NCI-H2029 (cell line): Measurements from ENCODE around the gene FHOD3.
"Not testable (repeated sequence)": the region's sequence is repeated elsewhere in the genome, so short reads cannot be mapped to it uniquely, and the experiment has no call there.

Source experiments
- DNase-seq: peaks from one replicate; lab custom pipeline; 2025; lab: John Stamatoyannopoulos, UW

FHOD3 gene

DNA sequence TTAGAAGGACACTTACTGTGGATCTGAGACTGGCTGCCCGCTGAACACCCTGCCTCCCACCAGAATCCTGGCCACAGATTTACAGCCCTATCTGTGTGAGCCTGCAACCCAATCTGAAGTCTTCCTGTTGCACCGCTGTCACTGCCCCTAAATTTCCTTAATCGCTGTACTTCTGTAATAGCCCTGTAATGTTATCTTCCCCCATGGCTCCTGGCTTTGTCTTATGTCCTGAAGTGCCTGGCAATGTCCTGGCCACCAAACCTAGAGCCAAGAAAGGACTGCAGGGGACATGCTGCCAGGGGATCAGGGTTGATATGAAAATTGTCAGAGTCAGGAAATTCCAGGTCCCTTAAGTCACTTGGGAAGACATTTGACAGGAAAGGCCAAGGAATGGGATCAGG lies 52.7 kb downstream of the FHOD3 start:
- no peak for DNase-seq

GRCh38 chr18:36350839-36351469 lies 53.4 kb downstream of the FHOD3 start:
- DNase-seq, result no peak

- DNase-seq, result no peak
Measured at GRCh38 chr18:36352384-36352783, 54.9 kb downstream of the FHOD3 start.

GRCh38 chr18:36354989-36355388 lies 57.5 kb downstream of the FHOD3 start:
- no peak for DNase-seq

DNA sequence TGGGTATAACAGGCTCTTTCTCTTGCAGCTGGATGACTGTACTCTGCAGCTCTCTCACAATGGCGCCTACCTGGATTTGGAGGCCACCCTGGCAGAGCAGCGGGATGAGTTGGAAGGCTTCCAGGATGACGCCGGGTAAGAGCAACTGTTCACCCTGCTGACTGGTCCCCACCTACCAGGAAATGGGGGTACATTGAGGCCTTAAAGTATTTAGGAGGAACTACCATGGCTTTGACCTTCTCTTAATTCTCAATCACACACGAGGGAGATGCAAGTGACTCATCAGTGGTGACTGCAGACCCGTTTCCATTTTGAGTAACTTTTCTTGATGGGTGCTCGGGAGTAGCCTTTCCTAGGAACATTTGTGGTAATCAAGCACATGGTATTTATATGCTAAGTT lies 58.0 kb downstream of the FHOD3 start:
- no peak for DNase-seq

DNA sequence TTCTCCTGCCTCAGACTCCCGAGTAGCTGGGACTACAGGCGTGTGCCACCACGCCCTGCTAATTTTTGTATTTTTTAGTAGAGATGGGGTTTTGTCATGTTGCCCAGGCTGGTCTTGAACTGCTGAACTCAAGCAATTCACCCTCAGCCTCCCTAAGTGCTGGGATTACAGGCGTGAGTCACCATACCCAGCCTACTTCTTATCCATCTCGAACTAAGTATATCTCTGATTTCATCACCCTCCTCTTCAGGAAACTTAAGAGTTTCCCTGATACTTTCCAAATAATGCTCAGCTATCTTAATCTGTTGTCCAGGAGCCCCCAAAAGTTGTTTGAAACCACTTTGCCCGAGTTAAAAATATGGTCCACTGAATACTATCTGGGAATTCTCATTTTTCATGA lies 59.2 kb downstream of the FHOD3 start:
- DNase-seq, result not testable (repeated sequence)

- no peak for DNase-seq
Measured at GRCh38 chr18:36358141-36358540, 60.6 kb downstream of the FHOD3 start.

DNA sequence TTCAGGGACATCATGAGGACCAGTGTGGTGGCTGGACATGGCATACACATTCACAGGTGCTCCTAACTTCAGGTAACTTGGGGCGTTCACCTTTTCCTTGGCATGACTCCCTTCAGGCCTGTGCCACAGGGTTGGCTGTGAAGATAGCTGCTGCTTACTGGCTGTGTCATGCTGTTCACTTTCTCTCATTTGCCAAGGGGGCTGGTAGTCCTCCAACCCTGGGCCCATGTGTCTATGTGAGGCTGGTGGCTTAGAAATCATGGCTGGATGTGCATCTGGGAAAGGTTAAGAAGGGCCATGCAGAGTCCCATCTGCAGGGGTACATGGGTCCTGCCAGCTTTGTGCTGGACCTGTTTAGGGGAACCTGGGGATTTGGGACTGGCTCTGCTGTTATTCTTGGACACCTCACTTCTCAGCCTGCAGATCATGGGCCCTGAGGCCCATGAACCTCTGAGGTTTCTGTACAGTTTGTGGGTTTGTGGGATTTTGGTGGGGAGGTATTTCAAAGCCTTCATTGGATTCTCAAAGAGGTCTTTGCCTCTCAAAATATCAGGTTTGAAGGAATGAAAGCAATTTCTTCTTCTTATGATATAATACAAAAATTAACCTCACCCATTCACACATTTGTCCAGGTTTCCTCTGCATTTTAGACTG lies 62.9 kb downstream of the FHOD3 start:
- no peak for DNase-seq

DNA sequence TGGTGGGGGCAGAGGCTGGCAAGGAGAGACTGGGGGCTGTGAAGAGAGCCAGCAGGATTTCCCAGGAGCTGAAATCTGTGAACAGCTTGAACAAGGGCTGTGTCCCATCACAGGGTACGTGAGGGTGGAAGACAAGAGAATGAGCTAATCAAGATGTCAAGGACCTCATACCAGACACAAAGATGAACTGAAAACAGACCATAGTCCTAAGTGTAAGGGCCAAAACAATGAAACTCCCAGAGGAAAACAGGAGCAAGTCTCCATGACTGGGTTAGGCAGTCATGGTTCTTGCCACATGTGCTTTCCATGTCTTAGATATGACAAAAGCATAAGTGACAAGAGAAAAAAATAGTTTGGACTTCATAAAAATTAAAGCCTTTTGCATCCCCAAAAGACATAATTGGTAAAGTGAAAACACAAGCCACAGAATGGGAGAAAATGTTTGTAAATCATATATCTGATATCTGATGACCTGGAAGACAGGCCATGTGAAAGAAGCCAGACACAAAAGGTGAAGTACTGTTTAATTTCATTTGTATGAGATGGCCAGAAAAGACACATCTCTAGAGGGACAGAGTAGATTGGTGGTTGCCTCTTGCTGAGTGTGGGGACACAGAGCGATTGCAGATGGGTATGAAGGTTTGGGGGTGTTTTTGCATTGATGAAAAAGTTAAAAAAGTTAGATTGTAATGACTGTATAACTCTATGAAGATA lies 67.6 kb downstream of the FHOD3 start:
- no peak for DNase-seq

GRCh38 chr18:36365836-36366775 lies 68.6 kb downstream of the FHOD3 start:
- DNase-seq, result no peak

DNA sequence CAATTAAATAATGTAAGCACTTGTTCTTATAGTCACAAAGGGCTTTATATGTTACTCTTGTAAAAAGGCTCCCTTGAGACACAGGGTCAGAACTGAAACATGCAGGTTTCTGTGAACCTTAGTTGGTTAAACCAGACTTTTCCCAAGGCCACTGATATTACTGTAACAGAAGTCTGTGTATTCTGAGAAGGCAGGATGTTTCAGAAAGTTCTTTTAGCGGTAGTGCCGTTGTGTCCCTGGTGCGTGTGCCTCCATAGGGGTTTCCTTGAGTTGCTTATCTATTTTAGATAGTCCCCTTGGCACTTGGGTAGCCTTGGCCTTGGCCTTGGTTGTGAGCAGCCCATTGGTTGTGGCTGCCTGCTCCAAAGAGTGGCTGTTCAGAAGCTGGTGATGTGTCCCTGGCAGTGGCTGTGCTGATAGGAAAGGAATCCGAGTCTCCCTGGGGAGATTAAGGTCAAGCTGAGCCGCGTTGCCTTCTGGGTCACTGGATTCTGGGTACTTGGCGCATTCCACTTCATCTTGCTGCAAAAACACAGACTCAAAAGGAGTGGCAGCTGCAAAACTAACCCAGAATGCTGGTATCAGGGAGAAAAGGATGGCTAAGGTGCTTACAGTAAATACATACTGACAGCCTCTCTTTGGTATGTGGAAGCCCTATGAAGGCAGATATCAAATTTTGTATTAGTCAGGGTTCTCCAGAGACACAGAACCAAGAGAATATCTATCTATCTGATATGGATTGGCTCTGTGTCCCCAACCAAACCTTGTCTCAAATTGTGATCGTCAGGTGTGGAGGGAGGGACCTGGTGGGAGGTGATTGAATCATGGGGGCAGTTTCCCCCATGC lies 69.7 kb downstream of the FHOD3 start:
- DNase-seq, result no peak

- no peak for DNase-seq
Measured at GRCh38 chr18:36368889-36369288, 71.4 kb downstream of the FHOD3 start.

- no peak for DNase-seq
Measured at GRCh38 chr18:36372903-36373311, 75.4 kb downstream of the FHOD3 start.

GRCh38 chr18:36374262-36374661 lies 76.7 kb downstream of the FHOD3 start:
- DNase-seq, result no peak

GRCh38 chr18:36375118-36375517 lies 77.6 kb downstream of the FHOD3 start:
- no peak for DNase-seq

GRCh38 chr18:36376361-36376760 lies 78.8 kb downstream of the FHOD3 start:
- no peak for DNase-seq

GRCh38 chr18:36377626-36378025 lies 80.1 kb downstream of the FHOD3 start:
- no peak for DNase-seq

- DNase-seq, result no peak
Measured at GRCh38 chr18:36378205-36378604, 80.7 kb downstream of the FHOD3 start.

- no peak for DNase-seq
Measured at GRCh38 chr18:36379435-36379984, 82.0 kb downstream of the FHOD3 start.

DNA sequence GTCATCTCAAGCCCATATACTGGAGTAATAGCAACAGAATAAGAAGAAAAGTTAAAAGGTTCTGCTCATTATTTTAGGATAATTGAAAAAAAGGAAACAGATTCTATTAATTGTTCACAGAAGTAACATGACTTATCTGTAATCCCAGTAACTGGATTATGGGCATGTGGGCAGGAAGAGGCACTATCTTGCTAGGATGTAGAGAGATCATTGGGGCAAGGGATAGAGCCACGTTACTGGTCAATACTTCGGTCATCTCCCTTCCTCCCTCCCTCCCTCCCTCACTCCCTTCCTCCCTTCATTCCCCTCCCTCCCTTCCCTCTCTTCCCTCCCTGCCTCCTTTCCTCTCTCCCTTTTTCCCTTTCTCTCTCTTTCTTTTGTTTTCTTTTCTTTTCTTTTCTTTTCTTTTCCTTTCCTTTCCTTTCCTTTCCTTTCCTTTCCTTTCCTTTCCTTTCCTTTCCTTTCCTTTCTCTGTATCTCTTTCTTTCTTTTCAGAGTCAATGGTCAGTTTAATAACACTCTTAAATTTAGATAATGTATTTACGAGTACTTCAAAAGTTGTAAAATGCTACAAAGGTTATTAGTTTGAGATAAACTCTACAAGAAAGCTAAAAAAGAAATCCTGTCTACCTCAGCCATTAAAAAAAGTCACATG lies 82.8 kb downstream of the FHOD3 start:
- DNase-seq, result no peak
